NCI-H2171 (cell line): ENCODE data around the gene ARF3.

Source experiments
- DNase-seq: peaks from one replicate; lab custom pipeline; 2025; lab: John Stamatoyannopoulos, UW

The ARF3 gene

DNA sequence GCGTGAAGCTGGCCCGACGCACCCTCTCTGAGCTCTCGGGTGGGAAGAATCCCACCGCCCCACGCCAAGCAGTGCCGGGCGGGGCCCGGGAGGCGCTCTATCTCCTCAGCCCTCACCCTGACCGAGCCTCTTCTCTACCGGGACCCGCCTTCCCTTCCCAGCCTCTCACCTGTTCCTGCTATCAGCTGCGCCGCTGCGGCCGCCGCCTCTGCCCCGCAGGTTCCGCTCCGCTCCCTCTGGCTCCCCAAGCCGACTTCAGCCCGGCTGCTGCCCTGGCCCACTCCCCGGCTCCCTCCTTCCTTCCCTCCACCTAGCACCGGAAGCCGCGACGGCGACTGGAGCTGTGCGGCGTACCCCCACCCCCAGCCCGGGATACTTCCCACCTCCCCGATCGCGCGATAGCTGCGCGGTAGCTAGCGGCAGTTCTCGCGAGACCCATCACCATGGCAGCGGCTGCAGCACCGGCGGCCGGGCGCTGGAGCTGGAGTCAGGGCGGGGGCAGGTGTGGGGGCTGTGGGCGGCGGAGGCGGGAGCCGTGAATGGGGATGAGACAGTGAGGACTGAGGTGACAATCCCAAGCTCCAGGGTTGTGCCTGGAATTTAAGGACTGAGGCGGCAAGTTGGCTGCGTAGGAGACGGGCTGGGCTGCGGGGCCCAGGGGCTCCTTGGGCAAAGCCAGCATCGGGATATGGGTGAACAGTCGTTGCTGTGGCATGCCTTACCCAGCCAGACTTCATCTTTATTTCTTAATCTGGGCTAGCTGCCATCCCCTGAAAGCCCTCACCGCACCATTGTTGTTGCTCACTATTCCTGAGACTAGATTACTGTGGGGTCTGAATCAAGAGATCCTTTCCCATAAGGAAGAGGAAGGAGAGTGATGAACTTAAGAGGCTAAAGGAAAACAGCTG, at the start of gene ARF3:
Gene ARF3, minus strand, starts transcription at position 347 of the 908 bp plus-strand sequence. CDS start 16,392 bp downstream, outside the sequence.
- peak; percentile 96 for DNase-seq

- no peak for DNase-seq
Observed at GRCh38 chr12:49000346-49000745, 43.1 kb upstream of the ARF3 start.

DNA sequence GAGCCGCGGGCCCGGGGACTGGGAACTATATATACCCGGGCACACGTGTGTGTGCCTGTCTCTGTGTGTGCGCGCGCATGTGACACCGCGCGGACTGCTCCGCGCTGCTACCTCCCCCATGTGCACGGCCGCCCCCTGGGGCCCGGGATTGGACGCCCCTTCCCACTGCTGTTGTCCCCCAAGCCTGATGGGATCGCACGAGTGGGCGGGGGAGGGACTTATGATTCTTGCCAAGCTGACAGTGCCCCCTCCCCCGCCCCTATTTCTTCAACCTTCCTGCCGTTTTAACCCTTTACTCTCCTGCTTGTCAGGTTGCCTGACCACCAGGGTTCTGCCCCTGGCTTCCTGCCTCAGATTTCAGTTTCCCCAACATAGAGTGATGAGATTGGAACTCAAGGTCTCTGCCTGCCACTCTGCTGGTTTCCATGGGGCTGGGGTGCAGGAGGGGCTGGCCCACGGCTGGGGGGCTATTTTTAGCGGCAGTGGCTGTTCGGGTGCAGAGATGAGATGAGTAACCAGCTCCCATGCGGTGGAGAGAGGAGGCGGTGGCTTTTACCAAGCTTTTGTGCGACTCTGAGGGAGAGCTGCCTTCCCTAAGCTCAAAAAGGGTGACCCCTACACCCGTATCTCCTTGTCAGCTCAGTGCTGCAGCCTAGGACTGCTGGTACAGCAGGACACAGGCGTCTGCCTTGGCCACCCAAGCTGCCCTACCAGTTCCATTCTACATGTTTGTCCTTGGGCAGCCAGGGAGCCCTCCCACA, 42.3 kb upstream of the ARF3 start, which contains the start of gene DDN:
Gene DDN, minus strand, starts transcription at position 5 of the 761 bp plus-strand sequence. CDS start 88 bp downstream, outside the sequence.
- DNase-seq = peak; percentile 79

- DNase-seq = no peak
Observed at GRCh38 chr12:48998497-48999353, 41.4 kb upstream of the ARF3 start.

GRCh38 chr12:48997719-48998496, 40.6 kb upstream of the ARF3 start:
- DNase-seq = no peak

GRCh38 chr12:48996794-48997718, 39.8 kb upstream of the ARF3 start:
- DNase-seq = no peak

GRCh38 chr12:48995086-48995879, 38.0 kb upstream of the ARF3 start:
- DNase-seq = peak; percentile 78

DNA sequence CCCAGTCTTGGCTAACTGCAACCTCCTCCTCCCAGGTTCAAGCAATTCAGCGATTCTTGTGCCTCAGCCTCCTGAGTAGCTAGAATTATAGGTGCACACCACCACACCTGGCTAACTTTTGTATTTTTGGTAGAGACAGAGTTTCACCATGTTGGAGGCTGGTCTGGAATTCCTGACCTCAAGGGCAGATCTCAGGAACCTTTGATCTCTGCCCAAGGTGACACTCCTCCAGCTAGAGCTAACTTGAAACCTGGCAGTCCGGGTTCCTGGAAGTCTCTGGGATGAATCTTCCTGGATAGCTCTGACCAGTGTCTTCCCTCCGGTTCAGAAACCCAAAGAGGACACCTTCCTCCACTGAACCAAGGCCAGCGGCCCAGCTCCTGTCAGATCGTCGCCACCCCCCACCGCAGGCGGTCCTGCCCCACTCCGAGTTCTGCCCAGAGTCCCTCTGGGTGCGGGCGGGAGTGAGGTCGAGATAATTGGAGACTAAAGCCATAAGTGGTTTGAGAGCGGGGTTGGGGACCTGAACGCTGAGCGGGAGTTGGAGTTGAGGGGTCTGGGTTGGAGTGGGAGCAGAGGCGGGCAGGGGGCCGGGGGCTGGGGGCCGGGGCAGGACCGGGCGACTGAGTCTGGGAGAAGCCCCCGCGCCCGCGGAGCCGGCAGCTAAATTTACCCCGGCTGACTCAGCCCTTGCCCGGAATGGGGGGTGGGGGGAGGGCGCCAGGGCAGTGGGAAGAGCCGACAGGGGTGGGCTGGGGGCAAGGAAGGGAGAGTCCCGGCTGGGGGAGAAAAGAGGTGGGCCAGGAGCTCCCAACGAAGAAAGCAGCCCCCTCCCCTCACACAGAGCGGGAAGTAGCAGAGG, 37.2 kb upstream of the ARF3 start:
- no peak for DNase-seq

DNA sequence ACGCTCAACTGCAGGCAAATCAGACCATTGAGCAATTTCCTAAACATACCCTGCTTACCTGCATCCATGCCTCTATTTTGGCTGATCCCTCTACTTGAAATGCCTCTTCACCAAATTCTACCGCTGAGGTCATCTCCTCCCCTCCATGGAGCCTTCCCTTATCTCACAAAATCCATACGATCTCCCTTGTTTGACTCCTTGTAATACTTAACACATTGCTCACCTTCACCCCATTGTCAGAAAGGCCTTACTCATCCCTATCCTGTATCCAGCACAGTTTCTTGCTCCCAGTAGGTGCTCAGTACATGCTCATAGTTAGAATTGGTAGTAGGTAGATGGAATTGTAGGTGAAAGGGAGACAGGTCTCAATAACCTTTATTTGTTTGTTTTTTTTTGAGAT, 36.5 kb upstream of the ARF3 start:
- DNase-seq = no peak

DNA sequence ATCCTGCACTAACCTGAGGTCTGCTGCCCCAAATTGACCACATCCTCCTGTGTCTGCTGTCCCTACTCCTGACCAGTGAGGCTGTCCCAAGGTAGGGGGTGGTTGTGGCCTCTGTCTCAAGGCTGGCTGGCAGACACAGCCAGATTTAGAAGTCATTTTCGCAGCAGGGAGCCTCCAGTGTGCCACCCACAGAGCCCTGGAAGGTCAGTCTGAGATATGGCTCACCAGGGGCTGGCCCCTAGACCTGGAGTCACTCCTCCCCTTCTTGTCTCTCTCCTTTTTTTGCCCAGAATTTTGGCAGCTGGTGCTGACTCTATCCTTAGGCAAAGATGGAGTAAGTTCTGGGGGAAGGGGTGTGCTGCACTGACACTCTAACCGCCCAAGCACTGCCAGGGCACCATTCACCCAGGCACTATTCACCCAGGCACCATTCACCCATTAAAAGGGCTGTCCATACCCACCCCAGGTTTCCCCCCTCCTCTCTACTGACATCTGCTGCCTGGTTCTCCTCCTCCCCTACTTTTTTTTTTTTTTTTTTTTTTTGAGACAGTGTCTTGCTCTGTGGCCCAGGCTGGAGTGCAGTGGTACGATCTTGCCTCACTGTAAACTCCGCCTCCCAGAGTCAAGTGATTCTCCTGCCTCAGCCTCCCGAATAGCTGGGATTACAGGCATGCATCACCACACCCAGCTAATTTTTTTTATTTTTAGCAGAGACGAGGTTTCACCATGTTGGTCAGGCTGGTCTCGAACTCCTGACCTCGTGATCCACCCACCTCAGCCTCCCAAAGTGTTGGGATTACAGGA, 34.2 kb upstream of the ARF3 start:
- no peak for DNase-seq

GRCh38 chr12:48990552-48990951, 33.3 kb upstream of the ARF3 start:
- no peak for DNase-seq

DNA sequence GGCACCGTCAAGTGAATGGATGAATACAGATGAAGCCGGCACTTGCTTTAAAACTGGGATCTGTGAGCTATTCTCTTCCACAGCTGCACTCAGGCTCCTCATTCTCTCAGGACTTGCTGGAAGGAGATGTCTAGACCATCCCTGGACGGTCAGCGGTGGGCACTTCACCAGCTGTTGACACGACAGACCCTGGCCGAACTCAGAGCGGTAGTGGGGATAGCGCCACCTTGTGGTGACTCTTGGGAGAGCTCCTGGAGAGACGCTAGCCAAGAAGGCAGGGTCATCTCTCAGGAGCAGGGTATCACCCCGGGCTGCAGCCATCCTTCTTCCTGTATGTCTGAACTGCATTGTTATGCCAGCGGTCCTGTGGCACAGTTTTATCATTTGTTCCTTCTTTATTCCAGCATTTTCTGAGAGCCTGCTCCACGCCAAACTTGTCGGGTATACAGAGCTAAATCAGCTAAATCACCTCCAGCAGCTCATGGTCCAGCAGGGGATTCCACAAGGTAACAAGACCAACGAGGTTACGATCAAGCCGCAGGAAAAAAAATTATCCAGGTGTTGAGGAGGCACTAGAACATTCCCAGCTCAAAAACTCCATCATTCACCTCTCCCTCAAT, 30.9 kb upstream of the ARF3 start:
- no peak for DNase-seq

- DNase-seq = no peak
Observed at GRCh38 chr12:48986720-48987291, 29.5 kb upstream of the ARF3 start.

GRCh38 chr12:48985901-48986300, 28.6 kb upstream of the ARF3 start:
- DNase-seq = no peak

DNA sequence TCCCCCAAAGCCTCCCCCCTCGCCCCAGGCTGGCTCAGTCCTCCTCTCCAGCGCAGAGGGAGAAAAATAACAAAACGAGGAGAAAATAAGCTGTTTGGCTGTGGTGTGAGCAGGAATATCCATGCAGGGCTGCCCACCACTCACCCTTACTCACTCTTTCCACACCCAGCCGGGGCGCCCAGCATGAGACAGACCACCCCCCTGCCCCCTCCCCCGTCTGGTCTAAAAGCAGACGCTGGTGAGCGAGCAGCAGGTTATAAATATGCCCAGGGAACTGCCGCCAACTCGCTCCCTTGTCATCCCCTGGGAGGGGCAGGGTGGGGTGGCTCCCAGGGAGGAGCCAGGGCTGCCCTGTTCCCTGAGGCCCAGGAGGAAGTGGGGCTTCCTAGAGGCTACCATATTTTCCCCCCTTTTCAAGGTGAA, 28.2 kb upstream of the ARF3 start:
- DNase-seq = no peak

DNA sequence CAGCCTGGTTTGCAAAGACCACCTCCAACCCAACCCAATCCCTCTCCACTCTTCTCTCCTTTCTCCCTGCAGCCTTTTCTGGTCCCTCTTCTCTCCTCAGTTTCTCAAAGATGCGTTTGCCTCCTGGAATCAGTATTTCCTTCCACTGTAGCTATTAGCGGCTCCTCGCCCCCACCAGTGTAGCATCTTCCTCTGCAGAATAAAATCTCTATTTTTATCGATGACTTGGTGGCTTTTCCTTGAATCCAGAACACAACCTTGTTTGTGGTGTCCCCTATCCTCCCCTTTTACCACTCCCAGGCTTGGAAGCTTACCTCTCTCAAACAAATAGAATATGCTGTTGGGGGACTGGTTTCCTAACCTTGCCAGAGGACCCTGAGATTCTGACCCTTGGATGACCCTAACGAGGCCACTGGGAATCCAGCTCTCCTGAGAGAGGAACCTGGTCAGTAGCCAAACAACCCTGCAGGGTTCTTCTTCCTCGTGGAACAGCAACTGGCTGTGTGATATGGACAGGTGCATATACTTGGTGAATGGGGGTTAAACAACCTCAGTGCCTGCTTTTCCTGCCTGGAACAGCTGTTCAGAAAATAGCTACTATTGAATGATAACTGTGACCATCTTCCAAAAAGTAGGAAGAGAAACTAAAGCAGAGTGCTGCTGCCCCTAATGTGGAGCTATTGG, 25.3 kb upstream of the ARF3 start:
- no peak for DNase-seq
